Activated CD8-positive, alpha-beta memory T cell treated with anti-CD3 and anti-CD28 coated beads, Interleukin-2, amount 50 U/mL, for 48 hours (primary cell): ENCODE measurements around the gene PAFAH2.

ENCODE experiments used
- DNase-seq: peaks from one replicate; pipeline ENCODE4 v3.0.0-alpha.2; 2020

The PAFAH2 gene

DNA sequence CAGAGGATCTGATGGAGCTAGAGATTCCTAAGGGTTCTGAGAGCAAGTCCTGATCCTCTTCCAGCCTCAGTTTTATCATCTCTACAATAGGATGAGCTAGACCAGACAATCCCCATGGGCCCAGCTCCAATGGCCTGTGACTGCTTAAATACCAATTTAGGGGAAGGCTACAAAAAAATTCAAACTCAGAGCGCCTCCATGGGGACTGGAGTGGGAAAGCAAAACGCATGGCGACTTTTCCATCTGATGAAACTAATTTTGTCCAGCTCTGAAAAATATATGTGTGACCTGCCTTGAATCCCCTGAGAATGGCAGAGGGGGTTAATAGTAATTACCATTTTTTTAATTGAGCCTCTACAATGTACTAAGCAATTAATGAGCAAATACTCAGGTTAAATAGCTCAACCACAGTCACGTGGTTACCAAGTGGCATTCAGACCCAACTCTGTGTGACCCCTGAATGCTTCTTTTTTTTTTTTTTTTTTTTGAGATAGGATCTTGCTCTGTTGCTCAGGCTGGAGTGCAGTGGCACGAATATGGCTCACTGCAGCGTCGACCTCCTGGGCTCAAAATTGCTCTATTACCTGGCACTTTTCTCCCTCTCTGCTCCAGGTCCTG lies 32.1 kb upstream of the PAFAH2 start:
- DNase-seq = no peak

DNA sequence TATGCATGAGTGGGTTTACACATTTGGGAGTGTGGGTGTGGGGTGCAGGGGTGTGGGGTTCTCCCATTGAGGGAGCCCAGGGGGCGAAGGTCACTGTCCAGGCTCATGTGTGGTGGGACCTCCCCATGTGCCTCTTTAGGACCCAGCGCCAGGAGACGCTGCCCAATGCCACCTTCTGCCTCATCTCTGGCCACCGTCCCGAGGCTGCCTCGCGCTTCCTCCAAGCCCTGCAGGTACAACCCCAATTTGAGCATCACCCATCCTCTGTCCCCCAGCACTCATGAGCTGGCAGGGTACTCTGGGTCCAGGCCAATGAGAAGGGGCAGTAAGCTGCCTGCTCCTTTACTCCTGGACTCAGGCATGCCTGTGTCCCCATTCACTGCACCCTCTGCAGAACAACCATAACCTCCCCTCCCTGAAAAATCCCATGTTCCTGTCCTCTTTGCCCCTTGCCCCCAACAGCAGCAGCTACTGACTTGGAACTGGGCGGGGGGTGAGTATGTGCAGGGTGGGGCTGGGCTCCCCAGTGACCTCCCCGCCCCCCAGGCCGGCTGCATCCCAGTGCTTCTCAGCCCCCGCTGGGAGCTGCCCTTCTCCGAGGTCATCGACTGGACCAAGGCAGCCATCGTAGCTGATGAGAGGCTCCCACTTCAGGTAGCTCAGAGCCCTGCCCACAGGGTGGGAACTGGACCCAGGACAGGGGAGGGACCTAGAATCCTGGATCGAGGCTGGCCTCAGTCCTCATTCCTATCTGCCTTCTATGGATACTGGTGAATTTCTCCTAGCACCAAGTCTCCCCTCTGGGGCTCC lies 31.4 kb upstream of the PAFAH2 start:
- DNase-seq = no peak

DNA sequence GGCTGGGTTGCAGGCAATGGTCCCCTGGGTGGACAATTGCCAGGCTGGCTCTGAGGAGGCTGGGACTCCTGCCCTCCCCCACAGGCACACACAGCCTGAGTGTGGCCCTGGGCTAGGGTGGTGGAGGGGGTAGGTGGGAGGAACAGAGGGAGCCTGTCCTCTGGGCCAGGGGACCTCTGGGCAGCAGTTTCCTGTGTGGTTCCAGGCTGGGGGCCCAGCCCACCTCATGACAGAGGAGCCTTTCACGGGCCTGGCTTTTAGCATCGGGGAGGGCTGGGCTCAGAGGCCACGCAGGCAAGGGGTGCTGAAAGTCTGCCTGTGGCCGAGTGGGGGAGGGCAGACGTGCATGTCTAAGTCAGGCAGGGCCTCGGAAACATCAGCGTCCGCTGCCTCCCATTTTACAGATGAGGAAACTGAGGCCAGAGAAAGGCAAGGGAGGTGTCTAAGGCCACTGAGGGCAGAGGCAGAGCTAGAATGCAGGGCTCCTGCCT lies 30.7 kb upstream of the PAFAH2 start:
- DNase-seq = no peak

DNA sequence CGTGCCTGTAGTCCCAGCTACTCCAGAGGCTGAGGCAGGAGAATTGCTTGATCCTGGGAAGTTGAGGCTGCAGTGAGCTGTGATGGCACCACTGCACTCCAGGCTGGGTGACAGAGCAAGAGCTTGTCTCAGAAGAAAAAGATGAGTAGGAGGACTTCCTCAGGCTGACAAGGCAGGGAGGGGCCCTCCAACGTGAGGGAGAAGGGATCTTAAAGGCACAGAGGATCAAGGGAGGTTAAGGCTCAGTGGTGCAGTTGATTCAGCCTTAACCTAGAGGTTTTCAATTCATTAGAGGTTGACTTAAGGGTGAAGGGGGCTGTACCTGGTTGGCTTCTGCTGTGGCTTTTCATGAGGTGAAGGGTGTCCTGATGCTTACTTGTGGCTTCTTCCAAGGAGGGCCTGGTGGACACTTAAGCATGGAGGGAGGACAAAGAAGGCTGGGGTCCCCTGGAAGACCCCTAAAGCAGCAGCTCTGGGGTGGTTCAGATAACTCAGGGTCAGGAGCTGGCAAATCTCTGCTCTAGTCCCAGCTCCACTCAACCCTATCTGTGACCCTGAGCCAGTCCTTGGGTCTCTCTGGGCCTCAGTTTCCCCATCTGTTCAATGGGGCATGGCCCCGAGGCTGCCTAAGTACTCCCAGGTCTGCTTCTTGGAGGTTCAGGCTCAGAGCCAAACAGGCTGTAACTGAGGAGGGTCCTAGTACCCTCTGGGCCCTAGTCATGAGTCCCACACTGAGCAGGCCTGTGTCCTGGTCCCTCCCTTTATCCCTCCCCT lies 30.0 kb upstream of the PAFAH2 start:
- no peak for DNase-seq

DNA sequence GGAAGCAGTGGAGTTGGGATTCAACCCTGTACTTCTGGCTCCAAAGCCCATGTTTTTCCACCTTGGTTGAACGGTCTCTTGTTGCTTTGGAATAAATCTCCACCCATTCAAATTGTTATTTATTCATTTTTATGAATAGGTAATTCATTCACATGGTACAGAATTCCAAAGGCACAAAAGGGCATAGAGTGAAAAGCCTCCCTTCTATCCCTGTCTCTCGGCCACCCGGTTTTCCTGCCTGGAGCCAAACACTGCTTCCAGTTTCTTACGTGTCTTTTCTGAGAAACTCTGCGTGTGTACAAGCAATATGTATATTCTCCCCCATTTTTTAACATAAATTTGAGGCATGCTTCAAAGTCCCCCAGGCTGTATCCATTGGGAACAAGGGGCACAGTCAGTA lies 27.7 kb upstream of the PAFAH2 start:
- DNase-seq = no peak

DNA sequence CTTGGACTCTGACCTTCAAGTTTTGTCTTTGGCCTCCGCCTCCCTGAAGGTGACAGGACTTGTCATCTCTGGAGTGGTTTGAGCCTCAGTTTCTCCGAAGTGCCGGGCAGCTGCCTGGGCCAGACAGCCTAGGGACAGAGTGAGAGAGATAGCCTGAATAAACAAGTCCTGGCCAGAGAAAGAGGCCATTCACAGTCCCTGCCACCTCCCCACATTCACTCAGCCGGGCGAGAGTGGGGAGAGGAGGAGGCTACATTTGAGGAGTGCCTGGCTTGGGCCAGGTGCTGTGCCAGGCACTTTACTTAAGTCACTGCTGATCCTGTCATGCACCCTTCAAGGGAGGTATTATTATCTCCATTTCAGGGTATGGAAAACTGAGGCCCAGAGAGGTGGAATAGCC lies 27.2 kb upstream of the PAFAH2 start:
- no peak for DNase-seq

DNA sequence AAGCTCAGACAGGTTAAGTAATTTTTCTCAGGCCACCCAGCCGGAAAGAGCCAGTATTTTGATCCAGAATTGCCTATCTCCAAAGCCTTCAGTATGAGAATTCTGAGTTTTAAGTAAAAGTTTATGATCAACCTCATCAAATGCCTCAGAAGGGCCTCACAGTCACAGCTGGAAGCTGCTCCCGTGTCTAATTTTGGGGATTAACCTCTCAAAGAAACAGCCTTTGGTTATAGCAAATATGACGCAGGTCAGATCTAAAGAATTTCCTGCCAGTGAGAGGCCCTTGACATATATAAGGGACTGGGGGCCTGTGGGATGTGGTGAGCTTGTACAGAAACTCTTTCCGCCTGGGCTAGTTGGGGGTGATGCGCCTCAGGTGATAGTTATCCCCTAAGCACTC lies 26.0 kb upstream of the PAFAH2 start:
- DNase-seq = no peak

DNA sequence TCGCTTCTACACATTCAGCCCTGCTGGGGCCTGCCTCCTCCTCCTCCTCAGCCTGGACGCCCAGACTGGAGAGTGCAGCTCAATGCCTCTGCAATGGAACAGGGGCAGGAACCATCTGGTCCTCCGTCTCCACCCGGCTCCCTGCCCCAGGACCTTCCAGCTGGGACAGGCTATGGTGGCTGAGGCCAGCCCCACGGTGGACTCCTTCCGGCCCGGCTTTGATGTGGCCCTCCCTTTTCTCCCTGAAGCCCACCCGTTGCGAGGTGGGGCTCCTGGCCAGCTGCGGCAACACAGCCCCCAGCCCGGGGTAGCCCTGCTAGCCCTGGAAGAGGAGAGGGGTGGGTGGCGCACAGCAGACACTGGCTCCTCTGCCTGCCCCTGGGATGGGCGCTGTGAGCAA lies 25.1 kb upstream of the PAFAH2 start:
- no peak for DNase-seq

DNA sequence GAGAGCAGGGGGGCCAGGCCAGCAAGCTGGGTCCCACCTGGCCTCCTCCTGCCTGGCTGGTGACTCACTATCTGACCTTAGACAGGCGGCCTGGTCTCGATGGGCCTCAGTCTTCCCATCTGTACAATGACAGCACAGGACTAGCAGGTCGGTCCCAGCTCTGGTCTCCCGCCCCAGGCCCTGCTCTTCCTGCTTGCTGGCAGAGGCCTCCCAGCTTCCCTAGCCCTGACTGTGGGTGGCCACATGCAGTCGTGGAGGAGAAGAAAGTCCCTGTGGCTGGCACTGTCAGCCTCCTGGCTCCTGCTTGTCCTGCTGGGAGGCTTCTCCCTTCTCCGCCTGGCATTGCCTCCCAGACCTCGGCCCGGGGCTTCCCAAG lies 24.5 kb upstream of the PAFAH2 start:
- no peak for DNase-seq

DNA sequence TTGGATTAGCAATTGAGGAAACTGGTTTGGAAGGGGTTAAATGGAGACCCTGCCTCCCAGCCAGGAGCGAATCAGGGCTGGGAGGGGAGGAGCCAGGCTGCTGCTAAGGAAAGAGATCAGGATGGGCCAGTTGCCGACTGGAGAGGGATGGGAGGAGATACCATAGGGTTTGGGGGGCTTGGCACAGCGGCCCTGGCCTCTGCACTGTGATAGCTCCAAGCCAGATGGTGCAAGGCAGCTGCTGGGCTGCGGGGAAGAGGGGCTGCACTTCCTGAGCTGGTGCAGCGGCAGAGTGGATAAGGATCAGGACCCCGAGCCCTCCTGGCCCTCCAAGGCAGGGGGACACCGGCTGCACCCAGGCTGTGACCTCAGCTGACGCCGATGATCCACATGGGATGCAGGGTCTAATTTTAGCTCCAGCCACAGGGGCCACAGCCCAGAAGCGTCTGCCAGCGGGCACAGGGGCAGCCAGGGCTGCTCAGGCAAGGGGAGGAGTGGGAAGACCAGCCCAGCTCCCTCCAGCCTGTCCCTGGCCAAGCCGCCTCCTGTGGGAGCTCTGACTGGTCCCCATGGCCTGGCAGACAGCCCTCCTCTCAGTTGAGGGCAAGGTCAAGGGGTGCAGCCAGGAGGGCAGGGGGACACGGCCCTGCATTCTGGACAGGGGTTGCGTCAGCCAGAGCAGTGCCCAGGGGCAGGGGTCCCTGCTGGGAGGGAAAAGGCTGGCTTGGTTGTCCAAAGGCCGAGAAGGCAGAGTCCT lies 24.0 kb upstream of the PAFAH2 start, which contains the start of gene EXTL1:
TSS of gene EXTL1 (plus strand) at position 129 of the 757 bp plus-strand sequence. CDS start 872 bp downstream, outside the sequence.
- DNase-seq = no peak

DNA sequence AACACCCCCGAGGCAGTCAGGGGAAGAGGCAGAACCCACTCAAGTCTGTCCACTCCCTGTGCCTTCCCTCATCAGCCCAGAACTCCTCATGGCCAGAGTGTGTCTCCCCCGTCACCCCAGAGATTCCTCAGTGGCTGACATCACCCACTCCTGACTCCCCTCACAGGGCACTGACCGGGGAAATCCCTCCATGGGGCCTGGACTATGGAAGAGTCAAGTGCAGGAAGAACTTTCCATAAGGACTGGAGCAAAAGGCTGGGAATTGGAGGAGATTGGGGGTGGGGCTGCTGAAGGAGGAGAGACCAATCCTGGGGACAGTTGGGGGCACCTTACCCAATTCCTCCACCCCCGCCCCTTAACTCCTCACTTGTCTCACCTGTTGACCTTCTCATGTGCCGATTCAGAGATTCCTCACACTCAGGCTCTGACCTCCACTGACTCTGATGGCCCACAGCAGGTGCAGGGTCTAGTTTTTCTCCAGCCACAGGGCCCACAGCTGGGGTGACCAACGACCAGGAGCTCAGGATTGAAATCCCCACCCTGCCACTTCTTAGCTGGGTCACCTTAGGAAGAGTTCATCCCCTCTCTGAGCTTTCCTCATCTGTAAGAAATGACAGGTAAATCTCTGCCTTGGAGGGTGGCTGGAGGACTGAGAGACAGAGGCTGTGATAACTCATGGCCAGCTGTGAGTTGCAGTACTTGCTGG lies 23.2 kb upstream of the PAFAH2 start:
- DNase-seq = no peak

DNA sequence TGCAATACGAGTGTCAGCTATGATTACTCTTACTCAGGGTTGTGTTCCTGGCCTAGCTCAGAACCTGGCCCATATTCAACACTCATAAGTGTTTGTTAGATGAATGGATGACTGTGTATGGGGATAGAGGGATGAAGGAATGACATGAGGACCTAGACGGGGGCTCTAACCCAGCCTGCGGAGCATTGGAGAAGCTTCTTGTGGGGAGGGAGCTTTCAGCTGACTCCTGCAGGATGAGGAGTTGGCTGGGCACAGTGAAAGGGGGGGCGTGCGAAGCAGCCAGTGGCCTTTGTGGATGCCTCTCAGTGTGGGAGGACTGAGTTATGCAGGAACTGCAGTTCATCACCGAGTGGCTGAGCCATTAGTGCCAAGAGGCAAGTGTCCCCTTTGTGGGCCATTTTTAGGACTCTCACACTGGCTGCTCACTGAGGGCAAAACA lies 22.5 kb upstream of the PAFAH2 start:
- DNase-seq = no peak

DNA sequence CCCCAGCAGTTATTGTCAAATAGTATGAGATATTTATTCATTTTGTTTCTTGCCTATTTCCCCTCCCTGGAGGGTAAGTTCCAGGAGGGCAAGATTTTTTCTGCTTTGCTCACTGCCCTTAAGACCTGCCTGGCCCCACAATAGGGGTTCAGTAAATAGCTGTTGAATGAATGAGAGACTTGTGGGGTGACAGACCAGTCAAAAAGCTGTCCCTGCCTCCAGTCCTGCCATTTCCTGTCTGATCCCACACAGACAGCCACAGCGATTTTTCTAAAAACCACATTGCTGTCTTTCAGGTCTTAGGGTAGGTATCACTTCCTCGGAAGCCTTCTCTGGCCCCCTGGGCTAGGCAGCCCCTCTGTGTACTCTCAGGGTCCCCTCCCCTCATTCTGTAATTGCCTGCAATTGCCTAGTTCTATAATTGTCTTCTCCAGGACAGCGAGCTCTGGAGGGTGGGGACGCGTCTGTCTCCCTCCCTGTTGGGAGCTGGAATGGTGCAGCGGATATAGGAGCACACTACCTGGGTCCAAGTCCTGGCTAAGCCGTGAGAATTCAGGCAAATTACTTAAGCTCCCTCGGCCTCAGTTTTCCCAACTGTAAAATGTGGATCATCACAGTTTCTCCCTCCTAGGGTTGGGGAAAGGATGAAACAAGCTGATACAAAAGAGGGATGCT lies 21.9 kb upstream of the PAFAH2 start:
- no peak for DNase-seq

DNA sequence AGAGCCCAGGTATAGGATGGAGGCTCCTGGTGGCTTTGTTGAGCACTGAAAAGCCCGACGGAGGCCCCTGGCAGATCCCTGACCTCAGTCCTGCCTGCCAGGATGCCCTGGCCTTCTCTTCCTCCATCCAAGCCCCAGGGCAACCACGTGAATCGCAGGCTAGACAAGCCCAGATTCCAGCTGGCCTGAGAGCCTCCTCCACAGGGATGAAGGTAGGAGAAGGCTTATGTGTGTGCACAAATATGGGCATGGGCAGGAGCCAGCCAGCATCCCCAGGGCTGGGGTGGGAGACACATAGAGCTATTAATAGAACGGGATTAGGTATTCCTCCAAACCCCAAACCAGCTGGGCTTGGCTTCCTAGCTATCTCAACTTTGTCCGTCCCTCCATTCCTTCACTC lies 19.7 kb upstream of the PAFAH2 start:
- DNase-seq = no peak

DNA sequence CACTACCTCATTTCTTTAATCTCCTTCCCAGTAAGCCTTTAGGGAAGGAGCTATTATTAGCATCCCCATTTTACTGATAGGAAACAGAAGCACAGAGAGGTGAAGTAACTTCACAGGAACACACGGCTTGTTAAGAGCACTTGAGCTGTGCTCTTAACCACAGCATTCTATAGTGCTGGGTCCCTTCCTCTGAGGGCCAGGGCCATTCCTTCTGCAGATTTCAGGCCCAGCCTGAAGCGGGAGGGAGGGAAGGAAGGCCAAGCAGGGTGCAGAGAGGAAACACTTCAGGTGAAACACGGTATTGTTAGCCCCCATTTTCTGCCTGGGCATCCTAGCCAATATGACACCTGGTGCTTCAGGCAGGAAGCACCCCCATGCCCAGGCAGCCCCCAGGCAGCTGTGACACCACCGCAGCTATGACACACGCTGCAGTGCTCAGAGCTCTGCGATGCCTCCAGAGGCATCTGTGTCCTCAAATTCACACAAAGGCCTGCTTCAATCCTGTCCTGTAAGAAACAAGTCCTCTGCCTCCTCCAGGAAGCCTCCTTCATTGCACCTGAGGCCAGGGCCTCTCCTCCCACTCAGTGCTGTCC lies 19.2 kb upstream of the PAFAH2 start:
- no peak for DNase-seq

DNA sequence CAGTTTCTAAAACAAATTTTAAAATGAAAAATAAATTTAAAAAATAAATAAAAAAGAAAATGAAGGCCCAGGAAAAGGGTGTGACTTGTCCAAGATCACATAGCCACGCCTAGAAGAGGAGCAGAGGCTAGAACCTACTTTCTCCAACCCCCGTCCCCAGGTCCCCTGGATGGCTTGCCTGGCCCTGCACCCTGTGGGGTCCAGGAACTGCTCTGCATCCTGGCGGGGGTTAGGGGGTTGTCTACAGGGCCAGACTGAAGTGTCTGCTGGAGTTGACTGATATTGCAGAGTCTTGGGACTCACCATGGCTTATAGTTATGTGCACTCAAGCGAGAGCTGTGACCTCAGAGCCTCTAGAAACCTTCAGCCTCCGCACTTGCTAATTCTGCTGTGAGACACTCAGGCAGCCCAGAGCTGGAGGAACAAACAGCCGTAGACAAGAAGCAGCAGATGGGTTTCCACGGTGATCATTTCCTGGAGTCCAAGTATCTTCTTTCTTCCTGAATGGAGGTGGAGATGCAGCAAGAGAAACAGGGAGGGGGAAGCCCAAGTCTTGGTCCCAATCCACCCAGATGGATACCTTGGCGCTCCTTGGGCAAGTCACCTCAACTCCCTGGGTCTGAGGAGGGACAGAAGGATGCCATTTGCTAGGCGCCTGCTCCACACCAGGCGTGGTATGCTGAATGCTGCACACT lies 18.5 kb upstream of the PAFAH2 start:
- DNase-seq = no peak

DNA sequence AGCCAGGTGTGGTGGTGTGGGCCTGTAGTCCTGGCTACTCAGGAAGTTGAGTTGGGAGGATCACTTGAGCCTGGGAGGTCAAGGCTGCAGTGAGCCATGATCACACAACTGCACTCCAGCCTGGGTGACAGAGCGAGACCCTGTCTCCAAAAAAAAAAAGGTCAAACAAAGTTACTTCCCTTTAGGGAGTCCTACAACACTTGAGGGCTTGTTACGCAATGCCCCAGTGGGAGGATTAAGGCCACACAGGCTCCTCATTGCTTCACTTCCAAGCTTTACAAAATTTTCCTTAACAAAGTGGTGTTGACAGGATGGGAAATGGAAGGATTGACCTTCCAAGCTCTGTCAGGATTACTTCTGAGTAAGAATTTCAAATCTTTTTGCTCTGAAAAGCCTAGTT lies 17.5 kb upstream of the PAFAH2 start:
- DNase-seq = no peak

DNA sequence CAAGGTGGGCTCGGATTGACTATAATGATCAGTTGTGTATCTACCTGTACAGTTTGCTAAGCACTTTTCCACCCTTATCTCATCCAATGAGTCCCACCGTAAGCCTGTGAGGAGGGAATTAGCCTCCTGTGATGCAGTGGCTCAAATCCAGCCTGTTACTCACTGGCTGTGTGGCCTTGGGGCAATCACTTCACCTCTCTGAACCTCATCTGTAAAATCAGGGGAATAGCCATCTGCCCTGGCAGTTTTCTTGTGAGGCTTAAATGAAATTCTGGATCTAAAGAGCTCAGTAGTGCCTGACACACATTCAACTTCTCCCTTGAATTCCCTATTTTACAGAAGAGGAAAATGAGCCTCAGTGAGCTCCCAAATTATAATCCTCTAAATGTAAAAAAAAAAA lies 16.3 kb upstream of the PAFAH2 start:
- DNase-seq = no peak

DNA sequence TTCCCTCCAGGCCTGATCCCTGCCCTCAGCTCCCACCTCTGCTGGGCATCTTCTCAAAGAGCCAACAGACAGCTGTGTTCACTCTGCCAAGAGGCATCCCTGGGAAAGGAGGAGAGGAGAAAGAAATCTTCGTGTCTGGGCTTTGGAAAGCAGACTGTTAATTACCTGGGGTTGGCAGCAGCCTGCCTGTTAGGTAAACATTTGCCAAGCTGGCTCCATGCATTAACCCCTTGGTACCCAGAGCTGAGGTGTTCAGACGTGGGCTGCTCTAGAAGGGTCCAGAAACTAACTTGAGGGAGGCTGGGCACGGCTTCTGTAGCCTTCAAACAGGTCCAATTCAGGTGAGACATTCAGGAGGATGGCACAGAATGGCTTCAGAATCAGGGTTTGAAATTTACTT lies 15.0 kb upstream of the PAFAH2 start:
- no peak for DNase-seq

DNA sequence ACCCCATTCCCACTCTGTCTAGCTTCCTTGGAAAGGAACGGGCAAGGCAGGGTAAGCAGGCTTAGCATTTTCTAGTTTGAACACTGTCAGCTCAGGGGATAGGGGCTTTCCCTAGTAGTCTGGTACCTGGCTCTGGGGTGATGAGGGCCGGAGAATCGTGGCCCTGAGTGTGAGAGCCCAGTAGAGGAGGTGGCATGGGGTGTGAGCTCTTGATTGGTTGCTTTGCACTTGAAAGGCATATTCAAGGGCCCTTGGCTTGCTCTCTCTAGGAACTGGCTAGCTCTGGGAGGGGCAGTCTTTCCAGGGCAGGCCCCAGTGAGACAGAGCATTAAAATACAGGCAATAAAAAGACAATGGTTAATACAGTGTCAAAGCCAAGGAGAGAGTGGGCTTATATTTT lies 13.0 kb upstream of the PAFAH2 start:
- DNase-seq = no peak
